H9 (cell line): ENCODE measurements around the gene EPB41L5. TPM values are rescaled to one million over a fixed set of nuclear protein-coding genes. Genes with fewer than 3 reads are reported as not detected.

Experiments
- DNase-seq: peaks from one replicate; pipeline ENCODE4 v3.0.0-alpha.2; 2017
- H2AFZ ChIP-seq: one replicate; pipeline ENCODE4 v1.6.1; 2013; ENCODE audit warnings: mild to moderate bottlenecking, low read length, control low read depth, moderate library complexity
- H2AK5ac ChIP-seq: 2 replicates; pipeline ENCODE4 v1.6.1; 2013; ENCODE audit warnings: low read length, control low read depth, mixed read lengths; ENCODE audit not compliant: insufficient read length
- H2BK120ac ChIP-seq: one replicate; pipeline ENCODE4 v1.6.1; 2013; ENCODE audit warnings: low read depth, mild to moderate bottlenecking, low read length, control low read depth, inconsistent platforms; ENCODE audit not compliant: poor library complexity, severe bottlenecking
- H2BK12ac ChIP-seq: 2 replicates; pipeline ENCODE4 v1.6.1; 2013; ENCODE audit warnings: low read length, control low read depth, mixed read lengths, low read depth; ENCODE audit not compliant: insufficient read length
- H2BK15ac ChIP-seq: 2 replicates; pipeline ENCODE4 v1.6.1; 2013; ENCODE audit warnings: low read depth, low read length, control low read depth
- H2BK20ac ChIP-seq: one replicate; pipeline ENCODE4 v1.6.1; 2013; ENCODE audit warnings: low read depth, mild to moderate bottlenecking, low read length, control low read depth, inconsistent platforms; ENCODE audit not compliant: poor library complexity, severe bottlenecking
- H2BK5ac ChIP-seq: 2 replicates; pipeline ENCODE4 v1.6.1; 2013; ENCODE audit warnings: low read length, control low read depth, mixed read lengths; ENCODE audit not compliant: insufficient read length
- H3K14ac ChIP-seq: 2 replicates; pipeline ENCODE4 v1.6.1; 2013; ENCODE audit warnings: low read length, control low read depth; ENCODE audit not compliant: insufficient read depth
- H3K18ac ChIP-seq: 2 replicates; pipeline ENCODE4 v1.6.1; 2013; ENCODE audit warnings: low read depth, mild to moderate bottlenecking, mixed read lengths, low read length, control low read depth; ENCODE audit not compliant: insufficient read length
- H3K23ac ChIP-seq: 2 replicates; pipeline ENCODE4 v1.6.1; 2013; ENCODE audit warnings: low read length, control low read depth, mixed read lengths, low read depth; ENCODE audit not compliant: insufficient read length
- H3K23me2 ChIP-seq: 2 replicates; pipeline ENCODE4 v1.6.1; 2013; ENCODE audit warnings: low read depth, mild to moderate bottlenecking, mixed read lengths, low read length, control low read depth; ENCODE audit not compliant: insufficient read length, poor library complexity, severe bottlenecking
- H3K27ac ChIP-seq: 2 replicates; pipeline ENCODE4 v1.5.1; 2013; ENCODE audit warnings: low read length, control low read depth, mixed read lengths, low read depth; ENCODE audit not compliant: insufficient read length
- H3K27me3 ChIP-seq: 2 replicates; pipeline ENCODE4 v1.6.1; 2013; ENCODE audit warnings: low read length, control low read depth, inconsistent platforms; ENCODE audit not compliant: insufficient read depth
- H3K4ac ChIP-seq: 2 replicates; pipeline ENCODE4 v1.6.1; 2013; ENCODE audit warnings: low read depth, mild to moderate bottlenecking, control low read depth, inconsistent platforms, low read length, moderate library complexity
- H3K4me1 ChIP-seq: 2 replicates; pipeline ENCODE4 v1.6.1; 2013; ENCODE audit warnings: low read length, control low read depth, inconsistent platforms; ENCODE audit not compliant: insufficient read depth
- H3K4me2 ChIP-seq: 2 replicates; pipeline ENCODE4 v1.6.1; 2013; ENCODE audit warnings: low read length, control low read depth, mixed read lengths; ENCODE audit not compliant: insufficient read length, insufficient read depth
- H3K56ac ChIP-seq: 2 replicates; pipeline ENCODE4 v1.6.1; 2013; ENCODE audit warnings: low read depth, mild to moderate bottlenecking, mixed read lengths, low read length, control low read depth; ENCODE audit not compliant: insufficient read length
- H3K79me1 ChIP-seq: 2 replicates; pipeline ENCODE4 v1.6.1; 2013; ENCODE audit warnings: low read depth, mild to moderate bottlenecking, moderate library complexity, low read length, control low read depth, inconsistent platforms; ENCODE audit not compliant: insufficient read depth, poor library complexity, severe bottlenecking
- H3K79me2 ChIP-seq: 2 replicates; pipeline ENCODE4 v1.6.1; 2013; ENCODE audit warnings: low read length, control low read depth, inconsistent platforms; ENCODE audit not compliant: insufficient read depth
- H3K9ac ChIP-seq: 2 replicates; pipeline ENCODE4 v1.6.1; 2013; ENCODE audit warnings: low read length, control low read depth, mixed read lengths; ENCODE audit not compliant: insufficient read length; ENCODE audit errors: extremely low read depth
- H3K9me3 ChIP-seq: one replicate; pipeline ENCODE4 v1.6.1; 2013; ENCODE audit warnings: low read depth, low read length, inconsistent platforms; ENCODE audit not compliant: control insufficient read depth
- H3T11ph ChIP-seq: one replicate; pipeline ENCODE4 v1.6.1; 2013; ENCODE audit warnings: mild to moderate bottlenecking, low read length, control low read depth, inconsistent platforms
- H4K20me1 ChIP-seq: one replicate; pipeline ENCODE4 v1.6.1; 2013; ENCODE audit not compliant: control insufficient read depth, insufficient read length, insufficient read depth
- H4K5ac ChIP-seq: 2 replicates; pipeline ENCODE4 v1.6.1; 2013; ENCODE audit warnings: low read depth, mild to moderate bottlenecking, mixed read lengths, low read length, control low read depth; ENCODE audit not compliant: insufficient read length
- H4K8ac ChIP-seq: replicated peaks from 2 replicates; pipeline ENCODE4 v1.6.1; 2013; ENCODE audit warnings: low read length, control low read depth, mixed read lengths, low read depth; ENCODE audit not compliant: insufficient read length
- H4K91ac ChIP-seq: 2 replicates; pipeline ENCODE4 v1.6.1; 2013; ENCODE audit warnings: low read depth, mild to moderate bottlenecking, moderate library complexity, mixed read lengths, low read length, control low read depth; ENCODE audit not compliant: insufficient read length
- H3K27ac Mint-ChIP-seq, 3 experiments: 2 replicates in 2 of 3; 3 replicates in 1 of 3; pipeline ENCODE4 v1.8.0; 2020 to 2021; ENCODE audit warnings: mixed read lengths in 3 of 3, mild to moderate bottlenecking in 1 of 3, moderate library complexity in 1 of 3
- H3K27me3 Mint-ChIP-seq: 2 replicates; pipeline ENCODE4 v1.8.0; 2021; ENCODE audit warnings: low read depth, mild to moderate bottlenecking, moderate library complexity, mixed read lengths
- H3K36me3 Mint-ChIP-seq, 3 experiments: 2 replicates in 2 of 3; 3 replicates in 1 of 3; pipeline ENCODE4 v1.8.0; 2020 to 2021; ENCODE audit warnings: low read depth in 3 of 3, mixed read lengths in 3 of 3; ENCODE audit not compliant: insufficient read depth in 1 of 3
- H3K4me1 Mint-ChIP-seq, 2 experiments: 2 replicates each; pipeline ENCODE4 v1.8.0; 2020; ENCODE audit warnings: mixed read lengths in 2 of 2
- H3K4me3 Mint-ChIP-seq, 2 experiments: 2 replicates in 1 of 2; 3 replicates in 1 of 2; pipeline ENCODE4 v1.8.0; 2020 to 2021; ENCODE audit warnings: mild to moderate bottlenecking in 2 of 2, mixed read lengths in 2 of 2, moderate library complexity in 1 of 2
- H3K9me3 Mint-ChIP-seq, 2 experiments: 2 replicates in 1 of 2; 3 replicates in 1 of 2; pipeline ENCODE4 v1.8.0; 2020; ENCODE audit warnings: mild to moderate bottlenecking in 2 of 2, mixed read lengths in 2 of 2, moderate library complexity in 1 of 2
- CTCF ChIP-seq: fragments of 200-600 bp; sonication (generic); conservative IDR thresholded peaks from 3 replicates; pipeline ENCODE4 v1.8.0; 2021; ENCODE audit warnings: antibody characterized with exemption, mild to moderate bottlenecking
- WGBS: extraction: QIAGEN DNeasy Blood & Tissue Kit; methylation state at CpG from one replicate; pipeline ENCODE4 v1.1.7; 2013; ENCODE audit warnings: missing lambda C conversion rate, low lambda C conversion rate, mixed read lengths; ENCODE audit not compliant: insufficient read length; ENCODE audit errors: extremely low coverage; 5-methylcytosine and 5-hydroxymethylcytosine counted together
- total RNA-seq: library from RNA; stranded (reverse); gene quantifications from 2 replicates; pipeline ENCODE4 v1.2.1, GENCODE V29; 2021

The EPB41L5 gene
- total RNA-seq, 1 experiment from 2014 or later: 40.4 TPM

GRCh38 chr2:120075545-120075944 is 62.7 kb downstream of the EPB41L5 start:
- Histone ChIP-seq H2AK5ac (no peak overlapping the region), H3K9ac (no peak overlapping the region), H4K91ac (no peak overlapping the region), H4K8ac (no peak overlapping the region), H2BK20ac (no peak overlapping the region), H3K23me2 (no peaks in the 10 kb centered on the region), H3K18ac (no peak overlapping the region), H3K4ac (no peak overlapping the region), H3K27ac (no peak overlapping the region), H2BK5ac (no peak overlapping the region), H3K4me2 (no peak overlapping the region), H3K14ac (no peak overlapping the region), H4K20me1 (no peaks in the 10 kb centered on the region), H4K5ac (no peak overlapping the region), H3T11ph (no peak overlapping the region), H2AFZ (no peak overlapping the region), H2BK120ac (no peak overlapping the region), H3K56ac (no peak overlapping the region), H3K4me1 (no peaks in the 10 kb centered on the region), H3K9me3 (no peaks in the 10 kb centered on the region), H2BK12ac (no peak overlapping the region), H3K23ac (no peak overlapping the region), H3K27me3 (no peaks in the 10 kb centered on the region), H2BK15ac (no peak overlapping the region), H3K79me2 (no peaks in the 10 kb centered on the region), H3K79me1 (no peaks in the 10 kb centered on the region)
- no peak for DNase-seq
- TF ChIP-seq CTCF: no peak
- 100% methylated on average over 1 of the region's 1 CpG for WGBS
- H3K27me3 Mint-ChIP-seq: no peaks in the 10 kb centered on the region
- no peak overlapping the region for H3K4me3 Mint-ChIP-seq
- H3K27ac Mint-ChIP-seq: no peak overlapping the region
- H3K4me1 Mint-ChIP-seq: no peaks in the 10 kb centered on the region
- H3K9me3 Mint-ChIP-seq: peaks cover 4 to 6% of the 10 kb centered on the region in 2 experiments; a peak in 3 of 5 replicates
- H3K36me3 Mint-ChIP-seq: peaks cover 18 to 39% (median 33%) of the 10 kb centered on the region in 3 experiments
